ENCODE results near the gene SLC29A1. TPM values are rescaled to one million over a fixed set of nuclear protein-coding genes. Genes with fewer than 3 reads are reported as not detected.

Gene SLC29A1
- total and polyA plus RNA-seq, 2 donors (not counting 1 experiment from before 2014, with no cell fraction given) = 6.0 to 7.3 TPM

GRCh38 chr6:44234101-44235025 lies 11.0 kb downstream of the SLC29A1 start:
- H3K4me2 ChIP-seq (replicated peaks; ENCODE audit: low read depth, low read length, poor library complexity, severe bottlenecking) = no peak overlapping the region
- no peaks in the 10 kb centered on the region for H3K27me3 ChIP-seq (replicated peaks in 1 of 4; ENCODE audit: control extremely low read depth in 1 of 4, control insufficient read depth in 3 of 4, insufficient read depth in 4 of 4, low read length in 3 of 4)
- 85% methylated on average over 4 of the region's 5 CpGs for WGBS (ENCODE audit: insufficient coverage)
- H3K27ac ChIP-seq (ENCODE audit: low read length in 2 of 2) = no peak overlapping the region
- Mint-ChIP-seq H3K4me3 (no peak overlapping the region), H3K27me3 (no peaks in the 10 kb centered on the region), H3K27ac (no peak overlapping the region), H3K4me1 (peaks cover 15% of the 10 kb centered on the region), H3K9me3 (ENCODE audit: insufficient read depth) (no peaks in the 10 kb centered on the region)
- POLR2A ChIA-PET = interaction anchor here (1.0 kb wide), 1 partner anchor 13 kb away, joined by 4 read pairs; the partner anchor contains the start of gene HSP90AB1
- intact Hi-C loops (cut with micrococcal nuclease) = loop anchor here (1.0 kb wide), 1 partner anchor 62 kb away; no protein-coding TSS in a partner anchor
- no peaks in the 10 kb centered on the region for H3K36me3 ChIP-seq (replicated peaks in 1 of 2; ENCODE audit: control extremely low read depth in 1 of 2, control insufficient read depth in 1 of 2, extremely low read depth in 1 of 2, insufficient read depth in 2 of 2, low read length in 1 of 2)
- TF ChIP-seq EZH2 (IDR thresholded peaks at IDR 0.05; ENCODE audit: borderline replicate concordance, insufficient read depth, low read depth, low read length, poor library complexity, severe bottlenecking) = no peak
- TF ChIP-seq, protein P1, sequence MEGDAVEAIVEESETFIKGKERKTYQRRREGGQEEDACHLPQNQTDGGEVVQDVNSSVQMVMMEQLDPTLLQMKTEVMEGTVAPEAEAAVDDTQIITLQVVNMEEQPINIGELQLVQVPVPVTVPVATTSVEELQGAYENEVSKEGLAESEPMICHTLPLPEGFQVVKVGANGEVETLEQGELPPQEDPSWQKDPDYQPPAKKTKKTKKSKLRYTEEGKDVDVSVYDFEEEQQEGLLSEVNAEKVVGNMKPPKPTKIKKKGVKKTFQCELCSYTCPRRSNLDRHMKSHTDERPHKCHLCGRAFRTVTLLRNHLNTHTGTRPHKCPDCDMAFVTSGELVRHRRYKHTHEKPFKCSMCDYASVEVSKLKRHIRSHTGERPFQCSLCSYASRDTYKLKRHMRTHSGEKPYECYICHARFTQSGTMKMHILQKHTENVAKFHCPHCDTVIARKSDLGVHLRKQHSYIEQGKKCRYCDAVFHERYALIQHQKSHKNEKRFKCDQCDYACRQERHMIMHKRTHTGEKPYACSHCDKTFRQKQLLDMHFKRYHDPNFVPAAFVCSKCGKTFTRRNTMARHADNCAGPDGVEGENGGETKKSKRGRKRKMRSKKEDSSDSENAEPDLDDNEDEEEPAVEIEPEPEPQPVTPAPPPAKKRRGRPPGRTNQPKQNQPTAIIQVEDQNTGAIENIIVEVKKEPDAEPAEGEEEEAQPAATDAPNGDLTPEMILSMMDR (IDR thresholded peaks at IDR 0.05) = peak; percentile 41
- H3K9me3 ChIP-seq (ENCODE audit: control extremely low read depth in 1 of 3, control insufficient read depth in 2 of 3, insufficient read depth in 1 of 3, low read length in 2 of 3) = no peaks in the 10 kb centered on the region
- H2AFZ ChIP-seq (ENCODE audit: insufficient read depth, low read depth, low read length, poor library complexity, severe bottlenecking) = no peak overlapping the region
- no peaks in the 10 kb centered on the region for H4K20me1 ChIP-seq (ENCODE audit: control insufficient read depth, insufficient read depth, low read length, poor library complexity, severe bottlenecking)
- CTCF ChIA-PET = interaction anchor here (0.6 to 4.5 kb wide), 12 partner anchors 8 to 136 kb away, joined by 3 to 37 read pairs (median 7); partner anchors contain the start of genes HSP90AB1 and SLC29A1
- DNase-seq (peak; percentile 32), ATAC-seq (ENCODE audit: low read depth) (no peak)
- peaks cover 6 to 14% of the 10 kb centered on the region in 2 donors for H3K4me1 ChIP-seq (ENCODE audit: control insufficient read depth in 2 of 2, insufficient read depth in 2 of 2, low read length in 2 of 2)
- no peaks in the 10 kb centered on the region for H3K79me2 ChIP-seq (ENCODE audit: control insufficient read depth, insufficient read depth, low read length)
- H3K9ac ChIP-seq (ENCODE audit: low read length) = no peak overlapping the region
- H3K4me3 ChIP-seq (ENCODE audit: control extremely low read depth in 1 of 5, extremely low read depth in 1 of 5, insufficient read depth in 1 of 5, low read depth in 2 of 5, low read length in 4 of 5) = no peak overlapping the region
